ENCODE measurements around the gene CCDC87.

The CCDC87 gene

DNA sequence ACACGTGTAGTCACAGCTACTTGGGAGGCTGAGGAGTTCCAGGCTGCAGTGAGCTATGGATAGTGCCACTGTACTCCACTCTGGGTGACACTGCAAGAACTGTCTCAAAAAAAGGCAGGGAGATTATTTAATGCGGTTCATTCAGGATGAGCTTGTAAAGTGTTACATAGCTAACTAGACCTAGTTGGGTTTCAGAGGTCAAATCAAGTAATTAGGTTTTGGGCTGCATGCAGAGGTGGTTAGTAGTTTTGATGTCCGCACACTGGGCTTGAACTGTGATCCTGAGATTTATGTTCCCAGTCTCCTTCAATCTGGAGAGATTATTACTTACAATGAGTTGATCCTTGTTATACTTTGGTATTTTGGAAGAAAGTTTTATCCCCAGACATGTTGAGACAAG, 43.5 kb upstream of the CCDC87 start:
- no peak for TF ChIP-seq EZH2phosphoT487 (conservative IDR thresholded peaks at IDR 0.05; ENCODE audit: low read length)
- Histone ChIP-seq H3K36me3 (ENCODE audit: low read length) (peaks cover 26% of the 10 kb centered on the region), H3K79me2 (ENCODE audit: insufficient read depth, low read length) (peaks cover 82% of the 10 kb centered on the region), H4K20me1 (ENCODE audit: low read depth, low read length) (peaks cover 20% of the 10 kb centered on the region), H3K9me2 (replicated peaks; ENCODE audit: insufficient read depth, low read length) (no peaks in the 10 kb centered on the region), H3K9ac (ENCODE audit: low read length) (no peak overlapping the region), H3K27me3 (ENCODE audit: low read length) (no peaks in the 10 kb centered on the region), H3K4me3 (ENCODE audit: insufficient read depth, low read length, poor library complexity, severe bottlenecking) (no peak overlapping the region), H3F3A (ENCODE audit: insufficient read depth) (peaks cover 45% of the 10 kb centered on the region), H2AFZ (ENCODE audit: low read depth, low read length, severe bottlenecking) (no peak overlapping the region), H3K27ac (ENCODE audit: low read depth, low read length) (peak overlapping the region; percentile 6; the same call in 1 of the 2 replicates), H3K4me2 (ENCODE audit: low read depth, low read length, poor library complexity, severe bottlenecking) (no peak overlapping the region), H3K9me3 (ENCODE audit: insufficient read depth, low read length) (no peaks in the 10 kb centered on the region)

DNA sequence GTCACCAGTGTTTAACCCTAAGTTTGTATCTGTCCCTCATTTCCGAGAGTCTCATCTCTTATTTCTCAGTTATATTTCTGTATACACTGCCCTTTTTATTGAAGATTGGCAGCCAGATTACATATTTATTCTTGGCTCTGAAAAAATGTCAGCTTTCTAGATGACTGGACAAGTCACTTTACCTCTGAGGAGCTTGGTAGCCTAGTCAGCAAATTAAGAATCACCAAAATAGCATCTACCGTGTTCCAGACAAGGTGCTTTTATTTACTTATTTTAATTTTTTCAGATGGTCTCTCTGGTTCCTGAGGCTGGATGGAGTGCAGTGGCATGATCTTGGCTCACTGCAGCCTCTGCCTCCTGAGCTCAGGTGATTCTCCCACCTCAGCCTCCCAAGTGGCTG, 40.1 kb upstream of the CCDC87 start:
- no peak for TF ChIP-seq EZH2phosphoT487 (conservative IDR thresholded peaks at IDR 0.05; ENCODE audit: low read length)
- TF ChIP-seq, protein P1, sequence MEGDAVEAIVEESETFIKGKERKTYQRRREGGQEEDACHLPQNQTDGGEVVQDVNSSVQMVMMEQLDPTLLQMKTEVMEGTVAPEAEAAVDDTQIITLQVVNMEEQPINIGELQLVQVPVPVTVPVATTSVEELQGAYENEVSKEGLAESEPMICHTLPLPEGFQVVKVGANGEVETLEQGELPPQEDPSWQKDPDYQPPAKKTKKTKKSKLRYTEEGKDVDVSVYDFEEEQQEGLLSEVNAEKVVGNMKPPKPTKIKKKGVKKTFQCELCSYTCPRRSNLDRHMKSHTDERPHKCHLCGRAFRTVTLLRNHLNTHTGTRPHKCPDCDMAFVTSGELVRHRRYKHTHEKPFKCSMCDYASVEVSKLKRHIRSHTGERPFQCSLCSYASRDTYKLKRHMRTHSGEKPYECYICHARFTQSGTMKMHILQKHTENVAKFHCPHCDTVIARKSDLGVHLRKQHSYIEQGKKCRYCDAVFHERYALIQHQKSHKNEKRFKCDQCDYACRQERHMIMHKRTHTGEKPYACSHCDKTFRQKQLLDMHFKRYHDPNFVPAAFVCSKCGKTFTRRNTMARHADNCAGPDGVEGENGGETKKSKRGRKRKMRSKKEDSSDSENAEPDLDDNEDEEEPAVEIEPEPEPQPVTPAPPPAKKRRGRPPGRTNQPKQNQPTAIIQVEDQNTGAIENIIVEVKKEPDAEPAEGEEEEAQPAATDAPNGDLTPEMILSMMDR (IDR thresholded peaks at IDR 0.05; ENCODE audit: insufficient read depth, low read length, poor library complexity, severe bottlenecking), result no peak
- H3K36me3 ChIP-seq (ENCODE audit: low read length), result peaks cover 20% of the 10 kb centered on the region

DNA sequence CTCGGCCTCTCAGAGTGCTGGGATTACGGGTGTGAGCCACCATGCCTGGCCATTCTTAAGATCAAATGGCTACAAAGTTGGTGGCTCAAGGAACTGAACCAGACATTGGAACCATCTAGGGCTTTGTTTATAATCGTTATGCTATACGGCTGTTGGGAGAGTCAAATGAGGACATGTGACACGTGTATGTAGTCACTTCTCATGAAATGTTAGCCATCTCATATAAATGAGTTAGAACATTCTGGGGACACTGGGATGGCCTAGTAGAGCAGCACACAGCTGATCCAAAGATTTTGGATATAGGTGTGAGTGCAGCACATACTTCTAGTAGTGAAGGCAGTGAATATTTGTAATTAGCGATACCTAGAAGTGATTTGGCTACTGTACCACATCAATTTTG, 39.0 kb upstream of the CCDC87 start:
- Histone ChIP-seq H3K9me2 (replicated peaks; ENCODE audit: insufficient read depth, low read length) (no peaks in the 10 kb centered on the region), H3K79me2 (ENCODE audit: insufficient read depth, low read length) (peaks cover 93% of the 10 kb centered on the region), H3K36me3 (ENCODE audit: low read length) (peaks cover 28% of the 10 kb centered on the region), H3K27ac (ENCODE audit: low read depth, low read length) (no peak overlapping the region), H3K27me3 (ENCODE audit: low read length) (no peaks in the 10 kb centered on the region), H4K20me1 (ENCODE audit: low read depth, low read length) (peaks cover 13% of the 10 kb centered on the region; the same call in 1 of the 2 replicates), H2AFZ (ENCODE audit: low read depth, low read length, severe bottlenecking) (no peak overlapping the region), H3K4me2 (ENCODE audit: low read depth, low read length, poor library complexity, severe bottlenecking) (no peak overlapping the region), H3F3A (ENCODE audit: insufficient read depth) (peaks cover 43% of the 10 kb centered on the region), H3K9ac (ENCODE audit: low read length) (no peak overlapping the region), H3K9me3 (ENCODE audit: insufficient read depth, low read length) (no peaks in the 10 kb centered on the region), H3K4me3 (ENCODE audit: insufficient read depth, low read length, poor library complexity, severe bottlenecking) (no peak overlapping the region)
- TF ChIP-seq EZH2phosphoT487 (conservative IDR thresholded peaks at IDR 0.05; ENCODE audit: low read length), result no peak
- TF ChIP-seq, protein P1 (IDR thresholded peaks at IDR 0.05; ENCODE audit: insufficient read depth, low read length, poor library complexity, severe bottlenecking), result no peak

More for the DNA sequence above, 40.1 kb upstream of the CCDC87 start:
- Histone ChIP-seq H2AFZ (ENCODE audit: low read depth, low read length, severe bottlenecking) (no peak overlapping the region), H3K4me2 (ENCODE audit: low read depth, low read length, poor library complexity, severe bottlenecking) (no peak overlapping the region), H3K27me3 (ENCODE audit: low read length) (no peaks in the 10 kb centered on the region), H3K9ac (ENCODE audit: low read length) (no peak overlapping the region), H3K9me2 (replicated peaks; ENCODE audit: insufficient read depth, low read length) (no peaks in the 10 kb centered on the region), H3F3A (ENCODE audit: insufficient read depth) (peaks cover 53% of the 10 kb centered on the region), H3K9me3 (ENCODE audit: insufficient read depth, low read length) (no peaks in the 10 kb centered on the region), H4K20me1 (ENCODE audit: low read depth, low read length) (peaks cover 8% of the 10 kb centered on the region; the same call in 1 of the 2 replicates), H3K27ac (ENCODE audit: low read depth, low read length) (no peak overlapping the region), H3K79me2 (ENCODE audit: insufficient read depth, low read length) (peaks cover 85% of the 10 kb centered on the region), H3K4me3 (ENCODE audit: insufficient read depth, low read length, poor library complexity, severe bottlenecking) (no peak overlapping the region)

DNA sequence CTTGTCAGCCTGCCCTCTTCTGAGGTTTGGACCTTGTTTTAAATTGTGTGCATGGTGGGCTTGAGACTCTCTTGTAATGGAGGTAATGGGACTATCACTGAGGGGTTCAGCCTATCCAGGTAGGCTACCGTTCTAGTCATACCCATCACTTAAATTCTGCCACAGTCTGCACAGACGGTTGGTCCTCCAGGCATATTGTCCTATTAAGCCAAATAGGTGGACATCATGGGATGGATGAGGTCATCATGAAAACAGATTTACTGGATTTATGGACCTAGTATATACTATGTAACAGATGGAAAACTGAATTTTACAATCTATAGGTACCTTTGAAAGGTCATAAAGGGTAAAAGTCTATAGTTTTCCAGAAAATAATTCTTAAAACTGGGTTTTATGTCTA, 36.5 kb upstream of the CCDC87 start:
- no peaks in the 10 kb centered on the region for H3K9me3 ChIP-seq (ENCODE audit: insufficient read depth, low read length)
- peaks cover 22% of the 10 kb centered on the region for H3F3A ChIP-seq (ENCODE audit: insufficient read depth)
- no peak overlapping the region for H3K4me2 ChIP-seq (ENCODE audit: low read depth, low read length, poor library complexity, severe bottlenecking)
- peaks cover 20% of the 10 kb centered on the region; the same call in 1 of the 2 replicates for H4K20me1 ChIP-seq (ENCODE audit: low read depth, low read length)
- H2AFZ ChIP-seq (ENCODE audit: low read depth, low read length, severe bottlenecking), result no peak overlapping the region
- H3K27me3 ChIP-seq (ENCODE audit: low read length), result no peaks in the 10 kb centered on the region
- no peak overlapping the region for H3K27ac ChIP-seq (ENCODE audit: low read depth, low read length)
- H3K79me2 ChIP-seq (ENCODE audit: insufficient read depth, low read length), result peaks cover 99% of the 10 kb centered on the region
- no peak overlapping the region for H3K9ac ChIP-seq (ENCODE audit: low read length)
- H3K9me2 ChIP-seq (replicated peaks; ENCODE audit: insufficient read depth, low read length), result no peaks in the 10 kb centered on the region
- H3K36me3 ChIP-seq (ENCODE audit: low read length), result peaks cover 45% of the 10 kb centered on the region
- TF ChIP-seq EZH2phosphoT487 (conservative IDR thresholded peaks at IDR 0.05; ENCODE audit: low read length), result no peak
- TF ChIP-seq, protein P1 (IDR thresholded peaks at IDR 0.05; ENCODE audit: insufficient read depth, low read length, poor library complexity, severe bottlenecking), result no peak
- no peak overlapping the region for H3K4me3 ChIP-seq (ENCODE audit: insufficient read depth, low read length, poor library complexity, severe bottlenecking)
